Measurements from ENCODE around the gene PRTFDC1. TPM values are rescaled to one million over a fixed set of nuclear protein-coding genes. Genes with fewer than 3 reads are reported as not detected.

Gene PRTFDC1
- total RNA-seq, 1 experiment from 2014 or later, result not detected

GRCh38 chr10:24886290-24886680 lies 66.1 kb downstream of the PRTFDC1 start:
- Mint-ChIP-seq H3K4me1 (ENCODE audit: insufficient read depth, unreplicated experiment) (peaks cover 19% of the 10 kb centered on the region), H3K4me3 (ENCODE audit: unreplicated experiment) (no peak overlapping the region), H3K9me3 (ENCODE audit: unreplicated experiment) (peaks cover 7% of the 10 kb centered on the region), H3K27ac (ENCODE audit: low read depth, unreplicated experiment) (no peak overlapping the region), H3K36me3 (ENCODE audit: insufficient read depth, unreplicated experiment) (peaks cover 5% of the 10 kb centered on the region), H3K27me3 (ENCODE audit: insufficient read depth, unreplicated experiment) (no peaks in the 10 kb centered on the region)
- intact Hi-C loops (cut with micrococcal nuclease), result no loop called here
- ChIA-PET CTCF (interaction anchor here (0.5 kb wide), 1 partner anchor 35 kb away, joined by 3 read pairs; no protein-coding TSS in a partner anchor), POLR2A (no interaction called here)
- no peak for DNase-seq (ENCODE audit: unreplicated experiment)
- no peak for TF ChIP-seq CTCF (IDR thresholded peaks at IDR 0.05; ENCODE audit: unreplicated experiment)
- BruUV-seq (replicated peaks), result no TSS peak

GRCh38 chr10:24885551-24886289 lies 66.7 kb downstream of the PRTFDC1 start:
- TF ChIP-seq CTCF (IDR thresholded peaks at IDR 0.05; ENCODE audit: unreplicated experiment), result no peak
- Mint-ChIP-seq H3K27ac (ENCODE audit: low read depth, unreplicated experiment) (no peak overlapping the region), H3K9me3 (ENCODE audit: unreplicated experiment) (peaks cover 12% of the 10 kb centered on the region), H3K36me3 (ENCODE audit: insufficient read depth, unreplicated experiment) (peaks cover 5% of the 10 kb centered on the region), H3K4me1 (ENCODE audit: insufficient read depth, unreplicated experiment) (peaks cover 21% of the 10 kb centered on the region), H3K4me3 (ENCODE audit: unreplicated experiment) (no peak overlapping the region), H3K27me3 (ENCODE audit: insufficient read depth, unreplicated experiment) (no peaks in the 10 kb centered on the region)
- ChIA-PET CTCF (interaction anchor here (0.5 to 0.9 kb wide), 2 partner anchors 9 to 35 kb away, joined by 3 read pairs; no protein-coding TSS in a partner anchor), POLR2A (interaction anchor here (0.7 to 1.6 kb wide), 2 partner anchors 23 to 65 kb away, joined by 3 to 7 read pairs; no protein-coding TSS in a partner anchor)
- intact Hi-C loops (cut with micrococcal nuclease), result no loop called here
- no peak for DNase-seq (ENCODE audit: unreplicated experiment)
- BruUV-seq (replicated peaks), result no TSS peak

GRCh38 chr10:24884793-24885192 lies 67.6 kb downstream of the PRTFDC1 start:
- CTCF ChIA-PET, result interaction anchor here (0.9 kb wide), 1 partner anchor 8 kb away, joined by 3 read pairs; no protein-coding TSS in a partner anchor
- H3K4me1 Mint-ChIP-seq (ENCODE audit: insufficient read depth, unreplicated experiment), result peaks cover 13% of the 10 kb centered on the region
- TF ChIP-seq CTCF (IDR thresholded peaks at IDR 0.05; ENCODE audit: unreplicated experiment), result no peak
- no TSS peak for BruUV-seq (replicated peaks)
- no peaks in the 10 kb centered on the region for H3K27me3 Mint-ChIP-seq (ENCODE audit: insufficient read depth, unreplicated experiment)
- DNase-seq (ENCODE audit: unreplicated experiment), result no peak
- H3K4me3 Mint-ChIP-seq (ENCODE audit: unreplicated experiment), result no peak overlapping the region
- peaks cover 15% of the 10 kb centered on the region for H3K9me3 Mint-ChIP-seq (ENCODE audit: unreplicated experiment)
- intact Hi-C loops (cut with micrococcal nuclease), result no loop called here
- H3K27ac Mint-ChIP-seq (ENCODE audit: low read depth, unreplicated experiment), result no peak overlapping the region
- no peaks in the 10 kb centered on the region for H3K36me3 Mint-ChIP-seq (ENCODE audit: insufficient read depth, unreplicated experiment)
- POLR2A ChIA-PET, result interaction anchor here (1.6 kb wide), 1 partner anchor 64 kb away, joined by 7 read pairs; no protein-coding TSS in a partner anchor

GRCh38 chr10:24884316-24884715 lies 68.1 kb downstream of the PRTFDC1 start:
- no peak for TF ChIP-seq CTCF (IDR thresholded peaks at IDR 0.05; ENCODE audit: unreplicated experiment)
- DNase-seq (ENCODE audit: unreplicated experiment), result no peak
- peaks cover 8% of the 10 kb centered on the region for H3K4me1 Mint-ChIP-seq (ENCODE audit: insufficient read depth, unreplicated experiment)
- intact Hi-C loops (cut with micrococcal nuclease), result no loop called here
- H3K4me3 Mint-ChIP-seq (ENCODE audit: unreplicated experiment), result no peak overlapping the region
- no peaks in the 10 kb centered on the region for H3K27me3 Mint-ChIP-seq (ENCODE audit: insufficient read depth, unreplicated experiment)
- ChIA-PET POLR2A (interaction anchor here (1.6 kb wide), 1 partner anchor 64 kb away, joined by 7 read pairs; no protein-coding TSS in a partner anchor), CTCF (interaction anchor here (0.7 kb wide), 1 partner anchor 87 kb away, joined by 3 read pairs; no protein-coding TSS in a partner anchor)
- no peaks in the 10 kb centered on the region for H3K36me3 Mint-ChIP-seq (ENCODE audit: insufficient read depth, unreplicated experiment)
- H3K27ac Mint-ChIP-seq (ENCODE audit: low read depth, unreplicated experiment), result no peak overlapping the region
- no TSS peak for BruUV-seq (replicated peaks)
- peaks cover 15% of the 10 kb centered on the region for H3K9me3 Mint-ChIP-seq (ENCODE audit: unreplicated experiment)

Measured in MCF 10A (cell line).